ENCODE measurements around the gene POFUT2. TPM values are rescaled to one million over a fixed set of nuclear protein-coding genes. Genes with fewer than 3 reads are reported as not detected.
A peak's percentile ranks its signal among the peaks of the same experiment; 100 is the strongest.

POFUT2 gene
- total RNA-seq, 4 donors from 2014 or later: 29.9 to 79.3 (median 33.3) TPM

- TF ChIP-seq POLR2A (IDR thresholded peaks at IDR 0.05): no peak
- TF ChIP-seq POLR2AphosphoS5 (IDR thresholded peaks at IDR 0.05): no peak
- no peak for TF ChIP-seq EP300 (IDR thresholded peaks at IDR 0.05; ENCODE audit: low read depth)
- TF ChIP-seq CTCF (IDR thresholded peaks at IDR 0.05): no peak
- WGBS, 2 donors (ENCODE audit: low coverage in 1 of 2): 85 to 92% methylated on average over 9 of the region's 9 CpGs
- H3K4me1 ChIP-seq: peaks cover 35 to 53% (median 43%) of the 10 kb centered on the region in 4 donors
- in situ Hi-C loops (cut with MboI; ENCODE audit: low pct_ligation_motif_present in 1 of 4, low pct_unique_long_range_greater_than_20kb in 1 of 4, low sequenced_read_pairs in 3 of 4): loop anchor here in 2 of 4 donors (10.0 to 25.0 kb wide), 3 partner anchors 57 to 165 kb away; no protein-coding TSS in a partner anchor
- no peak overlapping the region for H3K4me3 ChIP-seq
- H3K36me3 ChIP-seq: no peaks in the 10 kb centered on the region
- peak overlapping the region; percentile 88 to 95 (median 92) for H3K27ac ChIP-seq
- DNase-seq: peak; percentile 0
- intact Hi-C loops (cut with DNase I; ENCODE audit: low total_unique reads): no loop called here
- no peaks in the 10 kb centered on the region for H3K27me3 ChIP-seq
- H3K9me3 ChIP-seq: no peaks in the 10 kb centered on the region
These were observed 9.6 kb upstream of the POFUT2 start for GRCh38 chr21:45297329-45297728.

GRCh38 chr21:45296638-45297037 lies 8.9 kb upstream of the POFUT2 start:
- in situ Hi-C loops (cut with MboI; ENCODE audit: low pct_ligation_motif_present in 1 of 4, low pct_unique_long_range_greater_than_20kb in 1 of 4, low sequenced_read_pairs in 3 of 4): loop anchor here in 2 of 4 donors (10.0 to 25.0 kb wide), 3 partner anchors 58 to 166 kb away; no protein-coding TSS in a partner anchor
- peaks cover 32 to 49% (median 44%) of the 10 kb centered on the region in 4 donors for H3K4me1 ChIP-seq
- TF ChIP-seq EP300 (IDR thresholded peaks at IDR 0.05; ENCODE audit: low read depth): no peak
- TF ChIP-seq CTCF (IDR thresholded peaks at IDR 0.05): no peak
- TF ChIP-seq POLR2A (IDR thresholded peaks at IDR 0.05): no peak
- no peak for TF ChIP-seq POLR2AphosphoS5 (IDR thresholded peaks at IDR 0.05)
- H3K36me3 ChIP-seq: no peaks in the 10 kb centered on the region
- peak; percentile 3 for DNase-seq
- intact Hi-C loops (cut with DNase I; ENCODE audit: low total_unique reads): no loop called here
- H3K4me3 ChIP-seq: no peak overlapping the region
- no peaks in the 10 kb centered on the region for H3K27me3 ChIP-seq
- peak overlapping the region; percentile 88 to 95 (median 92) for H3K27ac ChIP-seq
- WGBS, 2 donors (ENCODE audit: low coverage in 1 of 2): 84 to 87% methylated on average over 7 of the region's 7 CpGs
- no peaks in the 10 kb centered on the region for H3K9me3 ChIP-seq

DNA sequence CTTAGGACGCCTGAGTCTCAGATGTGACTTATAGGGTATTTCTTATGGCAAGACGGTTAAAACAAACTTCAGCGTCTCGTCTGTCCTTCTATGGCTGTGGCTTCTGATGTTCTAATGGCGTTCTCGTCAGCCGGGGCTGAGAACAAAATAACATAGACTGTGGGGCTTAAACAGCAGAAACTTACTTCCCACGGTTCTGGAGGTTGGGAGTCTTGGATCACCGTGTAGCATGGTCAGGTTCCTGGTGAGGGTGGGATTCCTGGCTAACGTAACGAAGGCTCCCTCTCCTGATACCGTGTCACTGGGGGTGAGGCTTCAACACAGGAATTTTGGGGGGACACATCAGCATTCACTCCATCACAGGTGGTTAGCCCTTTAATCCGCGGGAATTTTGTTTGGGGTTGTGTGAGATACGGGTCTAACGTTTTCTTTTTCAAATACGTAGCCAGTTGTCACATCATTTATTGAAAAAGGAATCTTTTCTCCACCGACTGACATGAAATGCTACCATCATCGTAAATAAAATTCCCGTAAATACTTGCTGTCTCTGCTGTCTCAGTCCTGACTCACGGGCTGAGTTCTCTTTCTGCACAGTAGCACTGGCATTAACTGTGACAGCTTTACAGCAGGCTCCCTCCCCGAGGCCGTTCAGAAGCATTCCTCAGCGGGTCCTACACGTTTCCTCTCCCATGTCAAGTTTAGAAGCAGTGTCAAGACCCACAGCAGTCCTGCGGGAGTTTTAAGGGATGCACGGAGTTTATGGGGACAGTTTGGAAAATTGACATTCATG lies 8.1 kb upstream of the POFUT2 start:
- WGBS, 2 donors (ENCODE audit: low coverage in 1 of 2): 64 to 74% methylated on average over 16 to 27 of the region's 27 CpGs
- H3K27me3 ChIP-seq: no peaks in the 10 kb centered on the region
- intact Hi-C loops (cut with DNase I; ENCODE audit: low total_unique reads) (no loop called here), in situ Hi-C loops (cut with MboI; ENCODE audit: low pct_ligation_motif_present in 1 of 4, low pct_unique_long_range_greater_than_20kb in 1 of 4, low sequenced_read_pairs in 3 of 4) (loop anchor here in 2 of 4 donors (10.0 to 25.0 kb wide), 3 partner anchors 59 to 167 kb away; no protein-coding TSS in a partner anchor)
- TF ChIP-seq CTCF (IDR thresholded peaks at IDR 0.05) (no peak), POLR2A (IDR thresholded peaks at IDR 0.05) (no peak), POLR2AphosphoS5 (IDR thresholded peaks at IDR 0.05) (peak; percentile 47 to 84 (median 76)), EP300 (IDR thresholded peaks at IDR 0.05; ENCODE audit: low read depth) (peak; percentile 89)
- peak overlapping the region; percentile 88 to 95 (median 92) for H3K27ac ChIP-seq
- H3K4me1 ChIP-seq: peaks cover 30 to 40% (median 37%) of the 10 kb centered on the region in 4 donors
- H3K36me3 ChIP-seq: no peaks in the 10 kb centered on the region
- no peaks in the 10 kb centered on the region for H3K9me3 ChIP-seq
- no peak overlapping the region for H3K4me3 ChIP-seq
- DNase-seq: peak; percentile 26

DNA sequence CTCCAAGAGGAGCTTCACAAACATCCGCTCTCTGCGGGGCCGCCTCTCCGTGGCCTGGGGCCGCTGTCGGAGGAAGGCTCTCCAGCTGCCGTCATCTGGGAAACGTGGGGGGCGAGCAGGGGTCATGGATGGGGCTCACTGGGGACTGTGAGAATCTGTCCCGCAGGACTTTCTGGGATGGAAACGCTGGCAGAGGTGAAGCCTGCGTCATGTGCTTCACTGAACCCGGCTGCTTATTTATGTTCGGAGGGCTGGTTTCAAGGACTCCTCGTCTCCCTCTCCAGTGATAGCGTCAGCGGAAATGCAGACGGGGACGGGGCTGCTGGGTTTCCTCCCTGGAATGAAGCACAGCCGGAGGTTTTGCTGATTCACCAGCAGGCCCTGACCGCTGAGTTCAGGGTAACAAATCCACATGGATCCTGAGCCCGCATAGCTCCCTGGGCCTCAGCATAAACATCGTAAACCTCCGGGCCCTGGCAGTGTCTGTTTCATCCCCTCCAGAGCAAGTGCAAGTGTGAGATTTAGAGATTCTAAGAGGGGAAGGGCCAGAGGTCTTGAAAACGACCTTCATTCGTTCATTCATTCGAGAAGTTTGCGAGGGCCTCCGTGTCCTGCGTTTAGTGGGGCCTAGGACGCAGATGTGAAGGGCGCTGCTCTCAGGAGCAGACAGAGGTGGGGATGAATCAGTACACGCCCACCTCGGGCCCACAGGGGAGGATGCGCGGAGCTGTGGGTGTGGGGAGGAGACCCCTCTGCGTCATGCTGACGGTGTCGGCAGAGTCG lies 7.0 kb upstream of the POFUT2 start:
- Histone ChIP-seq H3K27me3 (no peaks in the 10 kb centered on the region), H3K4me1 (peaks cover 30 to 36% (median 34%) of the 10 kb centered on the region in 4 donors), H3K4me3 (no peak overlapping the region), H3K27ac (peak overlapping the region; percentile 88 to 95 (median 92)), H3K36me3 (no peaks in the 10 kb centered on the region), H3K9me3 (no peaks in the 10 kb centered on the region)
- in situ Hi-C loops (cut with MboI; ENCODE audit: low pct_ligation_motif_present in 1 of 4, low pct_unique_long_range_greater_than_20kb in 1 of 4, low sequenced_read_pairs in 3 of 4): loop anchor here in 2 of 4 donors (10.0 to 25.0 kb wide), 3 partner anchors 60 to 168 kb away; no protein-coding TSS in a partner anchor
- intact Hi-C loops (cut with DNase I; ENCODE audit: low total_unique reads): no loop called here
- DNase-seq: peak; percentile 78
- TF ChIP-seq POLR2A (IDR thresholded peaks at IDR 0.05): peak; percentile 22
- peak; percentile 99 for TF ChIP-seq EP300 (IDR thresholded peaks at IDR 0.05; ENCODE audit: low read depth)
- peak; percentile 74 to 84 (median 81) for TF ChIP-seq POLR2AphosphoS5 (IDR thresholded peaks at IDR 0.05)
- TF ChIP-seq CTCF (IDR thresholded peaks at IDR 0.05): no peak
- WGBS, 2 donors (ENCODE audit: low coverage in 1 of 2): 52 to 70% methylated on average over 12 to 40 of the region's 40 CpGs
